K562 (cell line): Measurements from ENCODE around the gene SUSD3. TPM values are rescaled to one million over a fixed set of nuclear protein-coding genes. Genes with fewer than 3 reads are reported as not detected.

ENCODE experiments used
- CAMTA2 ChIP-seq: fragments of 250-450 bp; sonication (Bioruptor Pico); conservative IDR thresholded peaks from 2 replicates; pipeline ENCODE4 v1.5.1; 2022
- ESRRA ChIP-seq: fragments of 450-650 bp; IDR thresholded peaks from 2 replicates; pipeline ENCODE4 v1.6.1; 2014; ENCODE audit warnings: low read depth, mild to moderate bottlenecking, moderate library complexity, borderline replicate concordance
- ETS2 ChIP-seq: IDR thresholded peaks from 2 replicates; pipeline ENCODE4 v1.6.1; 2016; ENCODE audit warnings: borderline replicate concordance, missing genetic modification characterization, mild to moderate bottlenecking, moderate library complexity, missing compliant biosample characterization; ENCODE audit not compliant: poor library complexity, severe bottlenecking
- GATAD2A ChIP-seq: fragments of 450-650 bp; IDR thresholded peaks from 2 replicates; pipeline ENCODE4 v1.6.1; 2017
- NR2C1 ChIP-seq, 2 experiments: fragments of 450-650 bp; IDR thresholded peaks; 2 replicates each; pipeline ENCODE4 v1.6.1; 2017; ENCODE audit warnings: mild to moderate bottlenecking in 2 of 2, antibody characterized with exemption in 1 of 2, inconsistent platforms in 1 of 2, missing compliant biosample characterization in 1 of 2, missing genetic modification characterization in 1 of 2
- NR2F6 ChIP-seq: fragments of 450-650 bp; formaldehyde crosslinking; IDR thresholded peaks from 2 replicates; pipeline ENCODE4 v1.4.0; 2020; ENCODE audit warnings: mild to moderate bottlenecking
- PHB2 ChIP-seq: fragments of 450-650 bp; IDR thresholded peaks from 2 replicates; pipeline ENCODE4 v1.6.1; 2017; ENCODE audit warnings: low read depth
- PHF8 ChIP-seq: fragments of 200-600 bp; sonication (generic); IDR thresholded peaks from 2 replicates; pipeline ENCODE4 v1.6.1; 2012; ENCODE audit warnings: mixed run types, mild to moderate bottlenecking, inconsistent platforms, low read length, moderate library complexity, borderline replicate concordance
- POLR3A ChIP-seq: IDR thresholded peaks from 2 replicates; pipeline ENCODE4 v1.6.1; 2011; ENCODE audit warnings: borderline replicate concordance, mild to moderate bottlenecking, moderate library complexity; ENCODE audit not compliant: insufficient read length, insufficient read depth; ENCODE audit errors: extremely low read depth
- SMAD3 ChIP-seq: fragments of 450-650 bp; formaldehyde crosslinking; conservative IDR thresholded peaks from 2 replicates; pipeline ENCODE4 v1.4.0; 2020; ENCODE audit warnings: mild to moderate bottlenecking
- SOX6 ChIP-seq: fragments of 450-650 bp; IDR thresholded peaks from 2 replicates; pipeline ENCODE4 v1.6.1; 2014; ENCODE audit warnings: mild to moderate bottlenecking
- UBTF ChIP-seq, 2 experiments: IDR thresholded peaks; 2 replicates each; pipeline ENCODE4 v1.6.1; 2012; ENCODE audit warnings: improper control_type of control experiment in 2 of 2, low read depth in 2 of 2, low read length in 2 of 2, borderline replicate concordance in 1 of 2
- ZBTB1 ChIP-seq: sonication (generic); formaldehyde crosslinking; IDR thresholded peaks from 2 replicates; pipeline ENCODE4 v1.8.1; 2023; ENCODE audit warnings: missing genetic modification reagents, low read depth, mild to moderate bottlenecking, borderline replicate concordance
- ZBTB12 ChIP-seq: fragments of 250-450 bp; sonication (Bioruptor Pico); IDR thresholded peaks from 2 replicates; pipeline ENCODE4 v1.4.0; 2020
- ZNF146 ChIP-seq: IDR thresholded peaks from one replicate; pipeline ENCODE4 v1.6.1; 2018; ENCODE audit warnings: missing compliant biosample characterization; ENCODE audit not compliant: unreplicated experiment
- ZNF316 ChIP-seq: fragments of 450-650 bp; IDR thresholded peaks from 2 replicates; pipeline ENCODE4 v1.6.1; 2016
- ZNF436 ChIP-seq: fragments of 250-450, 450-650 bp; sonication (Bioruptor Pico); formaldehyde crosslinking; IDR thresholded peaks from 2 replicates; pipeline ENCODE4 v1.7.0; 2020; ENCODE audit warnings: mild to moderate bottlenecking
- polyA plus RNA-seq, 8 experiments: library from polyadenylated mRNA; depleted of rRNA in 4 of 8; stranded (reverse) in 5 of 8; unstranded in 3 of 8; fragments of >200 nt; fragmentation: Nextera tagmentation in 2 of 8; fragmentation: Illumina TruSeq in 1 of 8; extraction: Ambion mirVana in 2 of 8; extraction: Trizol in 1 of 8; gene quantifications; 2 replicates each; pipeline versions ENCODE4 v1.2.1 to v1.2.3, GENCODE V29; 2011 to 2014; ENCODE audit warnings: inconsistent platforms in 1 of 8, missing spikeins in 1 of 8
- total RNA-seq, 7 experiments: library from RNA; depleted of rRNA in 6 of 7; stranded (reverse); fragments of >200 nt in 6 of 7; fragmentation: Illumina TruSeq in 2 of 7; extraction: Trizol in 2 of 7; gene quantifications; 2 replicates each; pipeline versions ENCODE4 v1.2.1 to v1.2.3, GENCODE V29; 2011 to 2021; ENCODE audit warnings: low replicate concordance in 1 of 7
- TF ChIP-seq, protein P1 (sequence below), 3 experiments: fragments of 200-800 bp in 1 of 3; sonication (Bioruptor generic) in 1 of 3; sonication (generic) in 1 of 3; formaldehyde crosslinking in 1 of 3; IDR thresholded peaks; 2 replicates each; pipeline versions ENCODE4 v1.6.1 to v1.8.0; 2016 to 2022; ENCODE audit warnings: mild to moderate bottlenecking in 2 of 3, missing compliant biosample characterization in 2 of 3, missing genetic modification characterization in 2 of 3, missing genetic modification reagents in 1 of 3
- TF ChIP-seq, protein P2 (sequence below): fragments of 250-450 bp; sonication (Bioruptor Pico); IDR thresholded peaks from 2 replicates; pipeline ENCODE4 v1.9.0; 2021; ENCODE audit warnings: mild to moderate bottlenecking, inconsistent platforms

Gene SUSD3
- total and polyA plus RNA-seq, 9 of the 15 experiments (the other 6 are each of a cell fraction or from before 2014, with no cell fraction given), result 1.3 to 21.7 (median 11.4) TPM

DNA sequence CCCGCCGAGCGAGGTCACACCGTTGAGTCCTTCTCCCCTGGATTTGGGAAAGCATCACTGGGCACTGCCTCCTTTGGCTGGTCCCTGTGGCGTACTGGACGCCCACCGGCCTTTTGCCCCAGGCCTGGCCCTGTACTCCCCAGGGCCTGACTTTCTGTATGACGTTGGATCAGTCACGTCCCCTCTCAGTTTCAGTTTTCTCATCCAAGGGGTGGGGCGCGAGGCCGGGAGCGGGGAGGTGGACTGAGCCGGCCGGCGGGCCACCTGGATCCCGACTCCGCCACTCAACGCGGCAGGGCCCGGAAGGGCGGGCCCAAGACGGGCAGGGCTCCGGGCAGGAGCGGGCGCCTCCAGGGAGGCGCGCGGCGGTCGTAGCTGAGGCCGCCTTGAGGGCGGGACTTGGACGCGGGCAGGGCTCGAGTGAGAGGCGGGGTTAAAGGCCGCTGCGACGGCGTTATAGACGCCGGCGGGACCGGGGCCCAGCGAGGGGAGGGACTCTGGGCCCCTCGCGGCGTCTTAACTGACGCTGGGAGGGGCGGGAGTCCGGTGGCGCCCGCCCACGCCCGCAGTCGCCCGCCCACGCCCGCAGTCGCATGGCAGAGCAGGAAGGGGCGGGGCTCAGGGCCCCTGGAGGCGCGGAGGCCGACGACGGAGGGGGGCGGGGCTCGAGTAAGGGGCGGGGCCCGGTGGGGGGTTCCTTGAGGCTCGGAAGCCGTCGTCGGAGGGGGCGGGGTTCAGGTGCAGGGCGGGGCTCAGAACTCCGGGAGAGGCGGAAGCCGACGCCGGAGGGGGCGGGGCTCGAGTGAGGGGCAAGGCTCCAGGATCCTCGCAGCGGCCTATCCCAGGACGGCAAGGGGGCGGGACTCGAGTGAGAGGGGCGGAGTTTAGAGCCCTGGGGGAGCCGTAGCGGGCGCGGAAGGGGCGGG lies 37.0 kb downstream of the SUSD3 start (continued):
- TF ChIP-seq UBTF (IDR thresholded peaks at IDR 0.05; ENCODE audit: borderline replicate concordance in 1 of 2, low read depth in 2 of 2, low read length in 2 of 2), result peak; percentile 67 to 88; a peak in 1 of 4 replicates
- TF ChIP-seq ZNF316, result no peak
- no peak for TF ChIP-seq ETS2 (tag)
- TF ChIP-seq ESRRA, result peak; percentile 99
- TF ChIP-seq NR2F6, result no peak
- TF ChIP-seq POLR3A, result no peak
- TF ChIP-seq PHF8, result peak; percentile 89; the same call in 1 of the 2 replicates
- TF ChIP-seq, protein P1, sequence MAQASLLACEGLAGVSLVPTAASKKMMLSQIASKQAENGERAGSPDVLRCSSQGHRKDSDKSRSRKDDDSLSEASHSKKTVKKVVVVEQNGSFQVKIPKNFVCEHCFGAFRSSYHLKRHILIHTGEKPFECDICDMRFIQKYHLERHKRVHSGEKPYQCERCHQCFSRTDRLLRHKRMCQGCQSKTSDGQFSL (CRISPR knock-in tag; IDR thresholded peaks at IDR 0.05), result 0 out of 2 replicates have a peak, but pooled peaks have one; percentile 34
- TF ChIP-seq, protein P1 (tag; IDR thresholded peaks at IDR 0.05), result 0 out of 4 replicates have a peak, but pooled peaks of 1 of the 2 experiments have one; percentile 16
- 0 out of 2 replicates have a peak, but pooled peaks have one; percentile 8 for TF ChIP-seq SOX6
- TF ChIP-seq PHB2, result no peak
- TF ChIP-seq ZNF146 (CRISPR knock-in tag), result no peak
- no peak for TF ChIP-seq ZBTB12 (CRISPR knock-in tag)
- 0 out of 2 replicates have a peak, but pooled peaks have one; percentile 19 for TF ChIP-seq CAMTA2
- no peak for TF ChIP-seq ZBTB1 (CRISPR knock-in tag)
- TF ChIP-seq GATAD2A, result 0 out of 2 replicates have a peak, but pooled peaks have one; percentile 29
- TF ChIP-seq NR2C1 (IDR thresholded peaks at IDR 0.05), result no peak
- peak; percentile 30; the same call in 1 of the 2 replicates for TF ChIP-seq NR2C1 (tag; IDR thresholded peaks at IDR 0.05)
- no peak for TF ChIP-seq ZNF436 (CRISPR knock-in tag)
- TF ChIP-seq, protein P2, sequence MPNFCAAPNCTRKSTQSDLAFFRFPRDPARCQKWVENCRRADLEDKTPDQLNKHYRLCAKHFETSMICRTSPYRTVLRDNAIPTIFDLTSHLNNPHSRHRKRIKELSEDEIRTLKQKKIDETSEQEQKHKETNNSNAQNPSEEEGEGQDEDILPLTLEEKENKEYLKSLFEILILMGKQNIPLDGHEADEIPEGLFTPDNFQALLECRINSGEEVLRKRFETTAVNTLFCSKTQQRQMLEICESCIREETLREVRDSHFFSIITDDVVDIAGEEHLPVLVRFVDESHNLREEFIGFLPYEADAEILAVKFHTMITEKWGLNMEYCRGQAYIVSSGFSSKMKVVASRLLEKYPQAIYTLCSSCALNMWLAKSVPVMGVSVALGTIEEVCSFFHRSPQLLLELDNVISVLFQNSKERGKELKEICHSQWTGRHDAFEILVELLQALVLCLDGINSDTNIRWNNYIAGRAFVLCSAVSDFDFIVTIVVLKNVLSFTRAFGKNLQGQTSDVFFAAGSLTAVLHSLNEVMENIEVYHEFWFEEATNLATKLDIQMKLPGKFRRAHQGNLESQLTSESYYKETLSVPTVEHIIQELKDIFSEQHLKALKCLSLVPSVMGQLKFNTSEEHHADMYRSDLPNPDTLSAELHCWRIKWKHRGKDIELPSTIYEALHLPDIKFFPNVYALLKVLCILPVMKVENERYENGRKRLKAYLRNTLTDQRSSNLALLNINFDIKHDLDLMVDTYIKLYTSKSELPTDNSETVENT (CRISPR knock-in tag), result peak; percentile 68
- TF ChIP-seq SMAD3, result no peak
